ENCODE measurements around the gene FAM210A.

- TF ChIP-seq CTCF (IDR thresholded peaks at IDR 0.05) (no peak), POLR2A (IDR thresholded peaks at IDR 0.05; ENCODE audit: low read depth) (no peak)
Measured at GRCh38 chr18:13657974-13658373, 68.4 kb downstream of the FAM210A start.
